Dermis blood vessel endothelial cell (primary cell): ENCODE data around the gene SF3B3. TPM values are rescaled to one million over a fixed set of nuclear protein-coding genes. Genes with fewer than 3 reads are reported as not detected.
"Not testable (repeated sequence)": the region's sequence is repeated elsewhere in the genome, so short reads cannot be mapped to it uniquely, and the experiment has no call there.

Experiments used
- DNase-seq: peaks from one replicate; pipeline ENCODE4 v3.0.0; 2010
- total RNA-seq: library from RNA; depleted of rRNA; stranded (reverse); fragments of >200 nt; gene quantifications from 2 replicates; pipeline ENCODE4 v1.2.3, GENCODE V29; 2014

Gene SF3B3
- total RNA-seq, 1 donor from 2014 or later: 96.3 TPM

GRCh38 chr16:70569752-70570151, 46.1 kb downstream of the SF3B3 start:
- no peak for DNase-seq

GRCh38 chr16:70570967-70571570, 47.5 kb downstream of the SF3B3 start:
- no peak for DNase-seq

DNA sequence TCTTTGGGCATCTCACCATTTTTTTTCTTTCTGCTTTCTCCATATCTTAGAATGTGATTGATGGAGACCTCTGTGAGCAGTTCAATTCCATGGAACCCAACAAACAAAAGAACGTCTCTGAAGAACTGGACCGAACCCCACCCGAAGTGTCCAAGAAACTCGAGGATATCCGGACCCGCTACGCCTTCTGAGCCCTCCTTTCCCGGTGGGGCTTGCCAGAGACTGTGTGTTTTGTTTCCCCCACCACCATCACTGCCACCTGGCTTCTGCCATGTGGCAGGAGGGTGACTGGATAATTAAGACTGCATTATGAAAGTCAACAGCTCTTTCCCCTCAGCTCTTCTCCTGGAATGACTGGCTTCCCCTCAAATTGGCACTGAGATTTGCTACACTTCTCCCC, 48.0 kb downstream of the SF3B3 start:
- DNase-seq: peak; percentile 20

DNA sequence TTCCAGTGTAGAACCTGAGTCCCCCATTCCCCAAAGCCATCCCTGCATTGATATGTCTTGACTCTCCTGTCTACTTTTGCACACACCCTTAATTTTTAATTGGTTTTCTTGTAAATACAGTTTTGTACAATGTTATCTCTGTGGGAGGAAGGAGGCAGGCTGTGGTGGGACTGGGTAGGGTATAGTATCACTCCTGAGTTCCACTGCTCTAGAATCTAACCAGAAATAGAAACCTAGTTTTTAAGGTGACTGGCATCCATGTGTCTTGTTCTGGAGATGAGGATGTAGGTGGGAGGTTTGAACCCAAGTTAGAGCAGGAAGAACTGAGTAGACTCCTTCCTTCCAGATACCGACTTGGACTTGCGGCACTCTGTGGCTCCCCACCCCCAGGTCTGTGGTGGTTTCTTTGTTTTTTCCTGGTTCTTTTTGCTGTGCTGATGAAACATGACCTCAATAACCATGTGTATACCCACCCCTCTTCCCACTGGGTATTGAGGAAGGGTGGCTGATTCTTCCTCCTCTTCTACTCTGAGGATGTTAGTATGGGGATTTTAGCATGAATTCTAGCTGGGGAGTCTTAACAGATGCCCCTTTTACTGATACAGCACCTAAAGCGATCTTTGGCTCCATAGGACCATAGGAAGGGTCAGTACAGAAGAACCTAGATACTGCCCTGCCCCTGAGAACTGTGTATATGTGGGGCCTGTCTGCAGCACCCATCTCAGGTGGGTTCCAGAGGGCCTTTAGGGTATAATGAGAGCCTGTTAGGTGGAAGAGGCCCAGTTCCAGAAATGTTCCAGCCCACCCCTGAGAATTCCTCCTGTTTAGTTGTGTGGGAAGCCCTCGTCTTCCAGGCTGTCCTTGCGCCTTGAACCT, 48.7 kb downstream of the SF3B3 start:
- DNase-seq: peak; percentile 67

DNA sequence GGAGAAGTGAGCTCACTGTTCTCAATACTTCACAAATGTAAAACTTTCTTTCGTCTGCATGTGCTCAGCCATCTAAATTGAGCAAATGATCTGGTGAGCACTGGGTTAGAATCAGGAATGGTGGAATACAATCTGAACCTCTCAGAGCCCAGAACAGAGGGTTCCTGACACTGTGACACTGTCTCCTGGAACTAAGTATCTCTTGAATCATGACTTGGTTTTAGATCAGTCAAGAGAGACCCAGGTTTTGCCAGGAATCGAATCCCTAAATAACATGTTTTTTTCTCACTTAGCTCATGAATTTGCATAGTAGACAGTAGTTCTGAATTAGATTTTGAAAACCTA, 49.3 kb downstream of the SF3B3 start:
- no peak for DNase-seq

DNA sequence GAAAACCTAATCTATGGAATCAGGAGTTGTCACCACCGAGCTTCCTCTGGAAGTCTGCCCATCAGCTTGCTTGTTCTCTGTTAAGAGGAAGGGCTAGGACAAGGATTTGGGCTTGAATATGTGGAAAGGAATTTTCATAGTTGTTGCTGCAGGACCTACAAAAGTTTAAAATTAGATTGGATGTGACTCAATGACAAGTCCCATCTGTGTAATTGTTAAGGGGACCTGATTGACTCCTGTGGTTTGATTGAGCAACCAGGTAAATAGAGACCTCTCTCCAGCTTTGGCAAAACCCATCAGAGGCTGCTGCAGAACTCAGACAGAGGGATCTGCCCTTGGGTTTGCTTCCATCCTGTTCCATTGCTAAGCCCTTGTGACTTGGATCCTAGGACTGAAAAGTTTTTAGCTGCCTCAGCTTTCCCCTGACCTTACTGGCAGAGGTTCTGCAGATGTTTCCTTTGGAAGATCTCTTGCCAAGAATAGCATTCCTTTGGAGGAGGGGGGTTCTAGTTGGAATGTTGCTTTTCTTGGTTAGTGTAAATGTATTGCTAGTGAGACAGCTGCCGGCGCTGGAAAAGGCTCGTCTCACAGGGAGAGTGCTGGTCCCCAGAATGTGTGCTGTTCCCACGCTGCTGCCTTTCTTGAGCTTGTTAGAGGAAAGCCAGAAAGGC, 50.0 kb downstream of the SF3B3 start:
- peak; percentile 99 for DNase-seq

GRCh38 chr16:70574595-70575271, 51.1 kb downstream of the SF3B3 start:
- peak; percentile 25 for DNase-seq

GRCh38 chr16:70575376-70575775, 51.8 kb downstream of the SF3B3 start:
- DNase-seq: peak; percentile 13

DNA sequence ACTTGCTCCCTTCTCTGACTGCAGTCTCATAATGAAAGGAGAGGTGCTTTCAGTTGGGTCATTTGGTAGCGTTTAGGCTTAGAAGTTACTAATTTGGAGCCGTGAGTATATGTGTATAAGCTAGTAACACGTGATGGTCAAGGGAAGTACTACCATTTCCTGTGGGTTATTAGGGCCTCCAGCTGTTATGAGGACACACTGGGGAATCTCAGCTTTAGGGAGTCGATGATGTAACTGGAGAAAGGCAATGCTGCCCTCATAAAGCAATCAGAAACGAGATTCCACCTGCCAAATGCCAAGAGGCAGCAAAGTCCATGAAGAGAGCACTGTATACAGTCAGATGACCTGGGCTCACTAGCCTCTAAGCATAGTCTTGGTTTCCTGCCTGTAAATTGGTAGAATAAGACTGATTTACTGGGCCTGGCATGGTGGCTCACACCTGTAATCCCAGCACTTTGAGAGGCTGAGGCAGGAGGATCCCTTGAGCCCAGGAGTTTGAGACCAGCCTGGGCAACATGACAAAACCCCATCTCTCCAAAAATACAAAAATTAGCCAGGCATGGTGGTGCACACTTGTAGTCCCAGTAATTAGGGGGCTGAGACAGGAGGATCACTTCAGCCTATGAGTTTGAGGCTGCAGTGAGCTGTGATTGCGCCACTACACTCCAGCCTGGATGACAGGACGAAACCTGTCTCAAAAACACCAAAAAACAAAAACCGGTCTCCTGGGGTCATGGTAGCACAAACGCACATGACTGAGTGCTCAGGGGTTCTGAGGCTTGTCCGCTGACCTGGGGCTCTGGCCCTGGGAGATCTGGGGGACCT, 53.0 kb downstream of the SF3B3 start:
- DNase-seq: peak; percentile 88

- peak; percentile 59 for DNase-seq
Observed at GRCh38 chr16:70577256-70577698, 53.7 kb downstream of the SF3B3 start.

GRCh38 chr16:70578035-70578434, 54.4 kb downstream of the SF3B3 start:
- no peak for DNase-seq

DNA sequence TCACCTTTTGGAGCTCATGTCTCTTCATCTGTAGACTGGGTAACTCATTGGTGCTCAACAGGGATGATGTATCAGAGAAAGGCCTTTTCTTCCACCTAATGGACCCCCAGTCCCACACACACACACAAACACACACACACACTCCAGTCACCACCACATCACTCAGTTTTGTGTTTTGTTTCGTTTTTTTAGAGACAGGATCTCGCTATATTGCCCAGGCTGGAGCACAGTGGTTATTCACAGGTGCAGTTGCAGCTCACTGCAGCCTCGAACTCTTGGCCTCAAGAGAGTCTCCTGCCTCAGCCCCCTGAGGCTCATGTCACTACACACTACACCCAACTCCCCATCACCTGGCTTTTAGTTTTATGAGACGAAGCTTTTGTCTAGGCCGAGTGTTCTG, 55.6 kb downstream of the SF3B3 start:
- no peak for DNase-seq

GRCh38 chr16:70579648-70580630, 56.3 kb downstream of the SF3B3 start:
- no peak for DNase-seq

GRCh38 chr16:70582280-70582978, 58.8 kb downstream of the SF3B3 start:
- DNase-seq: peak; percentile 42

GRCh38 chr16:70586731-70587130, 63.1 kb downstream of the SF3B3 start:
- no peak for DNase-seq

DNA sequence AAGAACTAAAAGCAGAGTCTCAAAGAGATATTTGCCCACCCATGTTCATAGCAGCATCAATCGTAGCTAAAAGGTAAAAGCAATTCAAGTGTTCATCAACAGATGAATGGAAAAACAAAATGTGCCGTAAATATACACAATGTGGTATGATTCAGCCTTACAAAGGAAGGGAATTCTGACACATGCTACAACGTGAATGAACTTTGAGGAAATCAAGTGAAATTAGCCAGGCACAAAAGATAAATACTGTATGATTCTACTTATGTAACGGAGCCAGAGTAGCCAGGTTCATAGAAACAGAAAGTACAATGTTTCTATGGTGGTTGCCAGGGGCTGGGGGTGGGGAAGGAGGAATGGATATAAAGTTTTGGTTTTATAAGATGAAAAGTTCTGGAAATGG, 64.9 kb downstream of the SF3B3 start:
- DNase-seq: peak; percentile 92

- DNase-seq: not testable (repeated sequence)
Observed at GRCh38 chr16:70589416-70589815, 65.8 kb downstream of the SF3B3 start.

- peak; percentile 48 for DNase-seq
Observed at GRCh38 chr16:70589998-70590471, 66.4 kb downstream of the SF3B3 start.

- peak; percentile 16 for DNase-seq
Observed at GRCh38 chr16:70590722-70591415, 67.3 kb downstream of the SF3B3 start.
